Pulmonary artery endothelial cell (primary cell): ENCODE measurements around the gene ZFAND3. TPM values are rescaled to one million over a fixed set of nuclear protein-coding genes. Genes with fewer than 3 reads are reported as not detected.
"Not testable (repeated sequence)": the region's sequence is repeated elsewhere in the genome, so short reads cannot be mapped to it uniquely, and the experiment has no call there.

Experiments
- DNase-seq: peaks from one replicate; pipeline ENCODE4 v3.0.0-alpha.2; 2011; ENCODE audit warnings: low read depth, low spot score
- total RNA-seq: library from RNA; depleted of rRNA; stranded (reverse); fragments of >200 nt; gene quantifications from 2 replicates; pipeline ENCODE4 v1.2.3, GENCODE V29; 2014

The ZFAND3 gene
- total RNA-seq, 1 donor from 2014 or later: 23.5 TPM

- no peak for DNase-seq
These were observed 114.7 kb downstream of the ZFAND3 start for GRCh38 chr6:37934276-37934675.

DNA sequence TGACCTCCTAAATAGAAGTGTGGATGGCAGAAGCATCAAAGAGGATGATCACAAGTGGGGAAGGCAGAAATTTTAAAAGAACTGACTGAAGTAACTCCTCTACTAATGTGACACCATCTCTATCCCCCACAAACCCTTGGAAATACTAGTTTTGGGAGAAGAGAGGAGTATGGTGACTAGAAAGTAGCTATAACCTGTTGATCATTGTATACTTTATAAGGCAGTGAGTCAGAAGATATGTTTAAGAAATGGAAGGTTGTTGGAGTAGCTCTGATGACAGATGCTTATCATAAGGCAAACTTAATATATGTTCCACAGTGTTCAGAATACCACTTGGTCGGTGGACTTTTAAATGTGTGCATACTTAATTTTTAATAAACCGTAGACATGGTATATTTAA lies 116.6 kb downstream of the ZFAND3 start:
- no peak for DNase-seq

GRCh38 chr6:37936906-37937305 lies 117.4 kb downstream of the ZFAND3 start:
- no peak for DNase-seq

GRCh38 chr6:37938909-37939308 lies 119.4 kb downstream of the ZFAND3 start:
- no peak for DNase-seq

DNA sequence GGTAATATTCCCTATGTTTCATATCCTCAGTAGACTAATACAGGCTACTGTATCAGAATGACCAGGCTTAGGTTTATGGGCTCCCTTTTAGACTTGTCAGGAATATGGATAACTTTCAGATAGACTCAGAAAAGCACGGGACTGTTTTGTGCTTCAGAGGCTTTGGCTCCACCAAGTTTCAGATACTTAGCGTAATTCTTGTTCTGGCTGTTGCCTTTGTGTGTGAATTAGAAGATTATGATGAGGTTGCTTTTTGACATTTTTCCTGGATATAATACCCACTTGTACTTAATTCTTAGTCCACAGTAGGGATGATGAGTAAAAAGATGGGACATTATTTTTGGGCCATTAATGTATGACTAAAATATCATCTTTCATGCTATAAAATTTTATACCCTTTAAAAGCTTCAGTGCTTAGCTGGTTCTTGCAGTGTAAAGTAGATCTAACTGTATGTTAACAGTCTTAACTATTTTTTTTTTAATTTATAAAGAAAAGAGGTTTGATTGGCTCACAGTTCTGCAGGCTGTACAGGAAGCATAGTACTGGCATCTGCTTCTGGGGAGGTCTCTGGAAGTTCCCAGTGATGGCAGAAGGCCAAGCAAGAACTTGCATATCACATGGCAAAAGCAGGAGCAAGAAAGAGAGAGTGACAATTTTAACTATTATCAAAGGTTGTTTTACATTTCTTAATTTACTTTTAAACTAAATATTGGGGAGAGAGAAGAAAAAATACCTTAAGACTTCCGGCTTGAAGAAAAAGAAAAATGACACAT lies 120.7 kb downstream of the ZFAND3 start:
- DNase-seq: peak; percentile 55

- no peak for DNase-seq
These were observed 122.3 kb downstream of the ZFAND3 start for GRCh38 chr6:37941871-37942270.

DNA sequence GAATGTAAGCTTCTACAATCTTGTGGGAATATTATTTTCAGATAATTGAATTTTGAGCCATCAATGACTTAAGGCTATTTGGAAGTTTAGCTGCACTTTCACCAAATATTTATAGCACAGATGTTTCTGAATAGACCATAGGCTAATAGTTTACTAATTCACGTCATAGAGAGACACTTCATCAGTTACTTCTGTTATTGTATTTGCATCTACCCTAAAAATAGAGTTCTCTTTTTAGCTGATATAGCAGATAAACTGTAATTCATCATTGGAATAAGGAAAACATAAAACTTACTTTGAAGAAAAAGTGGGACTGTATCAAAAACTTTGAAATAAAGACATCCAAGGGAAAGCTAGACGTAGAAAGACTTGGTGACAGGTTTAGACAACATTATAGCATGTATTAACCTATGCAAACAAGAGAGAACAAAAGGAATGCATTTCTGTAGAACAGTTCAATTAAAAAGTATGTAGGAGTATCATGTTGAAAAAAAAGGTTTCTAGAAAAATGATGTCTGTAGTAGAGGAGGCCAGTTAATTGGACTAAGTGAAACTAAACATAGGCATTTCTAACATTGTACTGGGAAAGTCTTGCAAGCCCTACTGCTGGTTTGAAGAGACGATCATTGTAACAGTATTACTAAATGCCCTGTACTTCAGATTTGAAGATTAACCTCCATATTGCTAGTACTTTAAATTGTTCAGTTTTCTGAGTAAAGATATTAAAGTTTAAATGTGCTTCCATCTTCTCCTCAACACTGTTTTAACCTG lies 123.3 kb downstream of the ZFAND3 start:
- DNase-seq: no peak

DNA sequence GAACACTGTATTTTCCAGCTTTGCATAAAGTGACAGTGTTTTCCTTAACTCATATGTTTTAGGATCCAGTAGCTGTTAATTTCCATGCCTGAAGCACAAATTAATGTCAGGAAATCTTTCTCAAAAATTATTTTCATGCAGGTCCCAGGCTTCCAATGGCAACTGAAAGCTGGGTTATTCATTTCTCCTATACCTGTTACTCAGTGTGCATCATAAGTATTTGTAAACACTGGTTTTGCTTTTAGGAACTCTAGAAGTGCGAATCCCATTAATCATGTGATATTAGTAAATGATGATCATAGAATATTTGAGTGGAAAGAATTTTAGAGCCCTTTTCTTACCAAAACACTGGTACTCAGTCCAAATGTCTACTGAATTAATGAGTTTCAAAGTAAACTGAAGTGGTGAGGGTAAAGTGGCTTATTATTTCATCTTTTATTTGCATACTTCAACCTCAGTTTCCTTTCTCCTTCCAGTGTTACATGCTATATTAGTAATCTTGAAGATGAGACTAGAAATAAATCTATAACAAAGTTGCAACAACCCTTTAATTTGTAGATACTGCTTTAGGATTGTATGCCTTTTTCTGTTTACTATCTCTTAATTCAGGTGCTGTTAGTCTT lies 124.0 kb downstream of the ZFAND3 start:
- DNase-seq: no peak

DNA sequence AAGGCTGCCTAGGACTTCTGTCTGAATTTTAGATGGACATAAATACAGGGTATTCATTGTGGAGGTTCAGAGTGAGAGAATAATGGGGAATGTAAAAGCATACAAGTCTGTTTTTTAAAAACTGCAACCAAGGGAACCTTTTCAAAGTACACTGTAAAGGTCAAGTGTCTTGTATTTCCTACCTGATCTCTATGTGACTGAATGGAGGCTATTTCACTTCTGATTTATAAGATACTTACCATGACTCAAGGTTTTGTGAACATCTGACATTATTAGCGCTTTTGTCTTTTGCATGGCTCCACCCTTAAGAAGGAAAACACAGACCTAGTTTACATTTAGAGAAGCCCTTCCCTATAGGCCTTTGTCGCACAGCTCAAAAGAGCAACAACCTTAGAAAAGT lies 126.5 kb downstream of the ZFAND3 start:
- DNase-seq: no peak

- DNase-seq: no peak
These were observed 127.9 kb downstream of the ZFAND3 start for GRCh38 chr6:37947468-37947867.

DNA sequence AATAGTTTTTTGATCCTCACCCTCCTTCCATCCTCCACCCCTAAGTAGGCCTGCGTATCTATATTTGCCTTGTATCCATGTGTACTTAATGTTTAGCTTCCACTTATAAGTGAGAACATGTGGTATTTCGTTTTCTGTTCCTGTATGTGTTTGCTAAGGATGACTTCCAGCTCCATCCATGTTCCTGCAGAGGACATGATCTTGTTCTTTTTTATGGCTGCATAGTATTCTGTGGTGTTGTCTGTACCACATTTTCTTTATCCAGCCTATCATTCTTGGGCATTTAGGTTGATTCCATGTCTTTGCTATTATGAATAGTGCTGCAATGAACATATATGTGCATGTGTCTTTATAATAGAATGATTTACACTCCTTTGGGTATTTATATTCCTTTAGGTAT lies 129.1 kb downstream of the ZFAND3 start:
- not testable (repeated sequence) for DNase-seq

DNA sequence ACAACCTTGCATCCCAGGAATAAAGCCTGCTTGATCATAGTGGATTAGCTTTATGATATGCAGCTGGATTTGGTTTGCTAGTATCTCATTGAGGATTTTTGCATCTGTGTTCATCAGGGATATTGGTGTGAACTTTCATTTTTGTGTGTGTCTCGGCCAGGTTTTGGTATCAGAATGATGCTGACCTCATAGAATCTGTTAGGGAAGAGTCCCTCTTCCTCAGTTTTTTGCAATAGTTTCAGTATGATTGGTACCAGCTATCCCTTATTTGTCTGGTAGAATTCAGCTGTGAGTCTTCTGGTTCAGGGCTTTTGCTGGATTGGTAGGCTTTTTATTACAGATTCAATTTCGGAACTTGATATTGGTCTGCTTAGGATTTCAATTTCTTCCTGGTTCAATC lies 132.5 kb downstream of the ZFAND3 start:
- no peak for DNase-seq

- no peak for DNase-seq
These were observed 135.3 kb downstream of the ZFAND3 start for GRCh38 chr6:37954791-37955190.

- no peak for DNase-seq
These were observed 137.3 kb downstream of the ZFAND3 start for GRCh38 chr6:37956711-37957275.

- no peak for DNase-seq
These were observed 139.5 kb downstream of the ZFAND3 start for GRCh38 chr6:37959061-37959460.

DNA sequence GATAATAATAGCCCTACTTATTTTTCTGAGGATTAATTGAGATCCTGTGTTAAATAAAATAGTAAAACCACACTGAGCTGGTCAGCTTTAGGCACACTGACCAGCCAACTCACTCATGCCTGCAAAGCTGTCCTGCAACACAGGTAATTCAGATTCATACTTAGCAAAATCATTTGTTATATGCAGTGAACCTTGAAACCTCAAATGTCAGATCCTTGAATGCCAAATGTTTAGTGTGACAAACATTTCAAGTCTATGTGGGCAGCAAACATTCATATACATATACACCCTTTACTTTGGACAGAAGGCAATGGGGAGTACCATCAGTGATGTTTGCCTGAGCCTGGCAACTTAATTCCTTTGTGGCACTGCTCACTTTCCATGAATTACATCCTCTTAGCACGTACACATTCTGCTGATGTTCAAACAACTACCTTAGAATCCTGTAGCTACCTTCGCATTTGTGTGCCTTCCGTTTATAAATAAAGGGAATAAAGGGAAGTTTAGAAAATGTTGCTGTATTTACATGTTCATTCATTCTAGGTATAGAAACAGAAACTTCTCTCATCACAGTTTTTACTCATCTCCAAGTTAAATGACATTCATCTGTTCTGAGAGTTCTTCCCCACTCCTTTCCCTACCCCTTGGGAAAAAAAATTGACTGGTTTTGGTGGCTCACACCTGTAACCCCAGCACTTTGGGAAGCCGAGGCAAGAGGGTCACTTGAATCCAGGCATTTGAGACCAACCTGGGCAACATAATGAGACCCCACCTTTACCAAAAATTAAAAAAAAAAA lies 140.8 kb downstream of the ZFAND3 start:
- DNase-seq: no peak

DNA sequence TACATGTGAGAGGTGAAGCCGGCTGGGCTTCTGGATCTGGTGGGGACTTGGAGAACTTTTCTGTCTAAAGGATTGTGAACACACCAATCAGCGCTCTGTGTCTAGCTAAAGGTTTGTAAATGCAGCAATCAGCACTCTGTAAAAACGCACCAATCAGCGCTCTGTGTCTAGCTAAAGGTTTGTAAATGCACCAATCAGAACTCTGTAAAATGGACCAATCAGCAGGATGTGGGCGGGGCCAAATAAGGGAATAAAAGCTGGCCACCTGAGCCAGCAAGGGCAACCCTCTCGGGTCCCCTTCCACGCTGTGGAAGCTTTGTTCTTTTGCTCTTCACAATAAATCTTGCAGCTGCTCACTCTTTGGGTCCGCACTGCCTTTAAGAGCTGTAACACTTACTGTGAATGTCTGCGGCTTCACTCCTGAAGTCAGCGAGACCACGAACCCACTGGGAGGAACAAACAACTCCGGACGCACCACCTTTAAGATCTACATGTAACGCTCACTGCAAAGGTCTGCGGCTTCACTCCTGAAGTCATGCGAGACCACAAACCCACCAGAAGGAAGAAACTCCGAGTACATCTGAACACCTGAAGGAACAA lies 143.1 kb downstream of the ZFAND3 start:
- not testable (repeated sequence) for DNase-seq

DNA sequence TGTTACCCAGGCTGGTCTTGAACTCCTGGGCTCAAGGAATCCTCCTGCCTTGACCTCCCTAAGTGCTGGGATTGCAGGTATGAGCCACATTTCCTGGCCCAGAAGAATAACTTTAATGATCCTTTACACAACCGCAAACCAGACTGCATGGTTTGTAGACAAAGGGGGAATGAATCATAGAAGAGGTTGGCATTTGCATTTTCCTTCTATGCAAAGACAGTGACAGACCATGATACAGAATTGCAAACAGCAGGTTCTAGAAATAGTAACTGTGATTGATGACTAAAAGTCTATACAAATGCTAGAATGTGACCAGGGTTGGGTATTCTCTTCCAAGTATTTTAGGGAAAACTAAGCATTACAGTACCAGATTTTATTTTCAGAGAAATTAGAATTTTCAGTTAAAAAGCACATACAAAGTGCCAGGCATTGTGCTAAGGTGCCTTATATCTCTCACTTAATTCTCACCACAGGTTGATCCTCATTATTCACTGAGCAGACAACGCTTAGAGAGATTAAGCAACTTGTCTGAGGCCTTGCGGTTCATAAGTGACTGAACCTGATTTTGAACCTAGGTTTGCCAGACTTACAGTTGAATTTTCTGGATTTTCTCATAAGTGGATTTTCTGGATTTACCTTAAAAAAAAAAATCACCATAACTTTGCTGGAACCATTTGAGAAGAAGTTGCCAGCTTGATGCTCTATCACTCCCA lies 146.6 kb downstream of the ZFAND3 start:
- DNase-seq: no peak

DNA sequence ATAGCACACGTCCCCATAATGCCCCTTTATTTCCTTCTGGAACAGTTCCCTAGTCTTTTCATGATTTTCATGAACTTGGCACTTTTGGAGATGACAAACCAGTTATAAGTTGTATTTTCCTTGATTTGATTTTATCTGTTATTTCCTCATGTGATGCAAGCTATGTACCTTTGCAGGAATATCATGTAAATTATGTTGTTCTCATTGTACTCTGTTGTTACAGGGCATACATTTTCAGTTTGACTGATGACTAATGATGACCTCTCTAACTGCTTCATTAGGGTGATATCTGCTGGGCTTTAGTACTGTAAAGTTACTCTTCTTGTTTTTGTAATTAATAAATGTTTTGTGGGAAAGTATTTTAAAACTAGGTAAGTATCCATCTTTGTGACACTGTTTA lies 147.3 kb downstream of the ZFAND3 start:
- DNase-seq: no peak

- DNase-seq: no peak
These were observed 148.1 kb downstream of the ZFAND3 start for GRCh38 chr6:37967651-37968050.
